Measurements from ENCODE around the gene MS4A10. TPM values are rescaled to one million over a fixed set of nuclear protein-coding genes. Genes with fewer than 3 reads are reported as not detected.

The MS4A10 gene
- total and polyA plus RNA-seq, 7 donors, result 0.03 TPM; not detected in 6

DNA sequence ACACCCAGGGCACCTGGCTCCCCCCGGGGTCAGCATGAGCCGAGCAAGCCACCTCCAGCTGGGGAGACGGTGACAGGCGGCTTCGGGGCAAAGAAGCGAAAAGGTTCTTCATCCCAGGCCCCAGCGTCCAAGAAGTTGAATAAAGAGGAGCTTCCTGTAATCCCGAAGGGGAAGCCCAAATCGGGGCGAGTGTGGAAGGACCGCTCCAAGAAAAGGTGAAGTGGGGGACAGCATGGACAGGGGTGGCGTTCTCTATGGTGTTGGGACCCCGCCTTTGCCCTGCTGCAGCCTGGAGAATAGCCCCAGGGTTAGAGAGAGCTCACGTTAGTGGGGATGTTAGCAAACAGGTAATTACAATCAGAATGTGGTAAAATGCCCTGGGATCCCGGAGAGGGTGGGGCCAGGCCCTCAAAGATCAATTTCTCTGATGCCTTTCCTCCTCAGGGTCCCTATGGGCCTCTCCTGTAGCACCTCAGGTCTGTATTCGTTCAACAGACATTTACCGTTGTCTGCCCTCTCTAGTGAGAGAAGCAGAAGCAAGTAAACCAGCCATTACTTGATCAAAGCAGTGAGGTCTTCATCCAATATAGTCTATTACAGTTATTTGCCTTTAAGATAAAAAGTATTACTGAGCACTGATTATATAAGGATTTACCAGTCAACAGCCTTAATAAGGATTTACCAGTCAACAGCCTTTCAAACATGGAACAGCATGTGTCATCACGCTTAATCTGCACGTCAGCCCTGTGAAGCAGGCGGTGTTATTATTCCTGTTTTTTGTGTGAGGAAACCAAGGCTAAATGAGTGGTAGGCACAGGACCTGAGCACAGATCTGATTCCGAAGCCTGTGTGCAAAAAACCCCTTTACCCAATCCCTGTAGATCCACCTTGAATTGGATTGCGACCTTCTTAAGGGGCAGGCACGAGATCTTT is 57.8 kb downstream of the MS4A10 start:
- H3K9me3 ChIP-seq, result no peaks in the 10 kb centered on the region
- no peaks in the 10 kb centered on the region for H3K27me3 ChIP-seq (ENCODE audit: insufficient read depth in 3 of 3, low read length in 2 of 3)
- DNase-seq, result peak in 1 of 2 donors; percentile 12
- no peak for ATAC-seq
- peaks cover 0 to 11% of the 10 kb centered on the region in 2 donors for H3K36me3 ChIP-seq (ENCODE audit: insufficient read depth in 1 of 2, low read depth in 1 of 2)
- TF ChIP-seq, protein P1, sequence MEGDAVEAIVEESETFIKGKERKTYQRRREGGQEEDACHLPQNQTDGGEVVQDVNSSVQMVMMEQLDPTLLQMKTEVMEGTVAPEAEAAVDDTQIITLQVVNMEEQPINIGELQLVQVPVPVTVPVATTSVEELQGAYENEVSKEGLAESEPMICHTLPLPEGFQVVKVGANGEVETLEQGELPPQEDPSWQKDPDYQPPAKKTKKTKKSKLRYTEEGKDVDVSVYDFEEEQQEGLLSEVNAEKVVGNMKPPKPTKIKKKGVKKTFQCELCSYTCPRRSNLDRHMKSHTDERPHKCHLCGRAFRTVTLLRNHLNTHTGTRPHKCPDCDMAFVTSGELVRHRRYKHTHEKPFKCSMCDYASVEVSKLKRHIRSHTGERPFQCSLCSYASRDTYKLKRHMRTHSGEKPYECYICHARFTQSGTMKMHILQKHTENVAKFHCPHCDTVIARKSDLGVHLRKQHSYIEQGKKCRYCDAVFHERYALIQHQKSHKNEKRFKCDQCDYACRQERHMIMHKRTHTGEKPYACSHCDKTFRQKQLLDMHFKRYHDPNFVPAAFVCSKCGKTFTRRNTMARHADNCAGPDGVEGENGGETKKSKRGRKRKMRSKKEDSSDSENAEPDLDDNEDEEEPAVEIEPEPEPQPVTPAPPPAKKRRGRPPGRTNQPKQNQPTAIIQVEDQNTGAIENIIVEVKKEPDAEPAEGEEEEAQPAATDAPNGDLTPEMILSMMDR (IDR thresholded peaks at IDR 0.05), result no peak
- intact Hi-C loops (cut with DNase I), result loop anchor here (2.0 to 10.0 kb wide), 3 partner anchors 59 to 322 kb away; partner anchors contain the start of gene VPS37C (in 1 of the 2)
- H3K27ac ChIP-seq, result peak overlapping the region; percentile 90
- H3K4me3 ChIP-seq, result peak overlapping the region; percentile 99
- peaks cover 28% of the 10 kb centered on the region for H3K4me1 ChIP-seq
- WGBS, 3 donors, result 10 to 11% (median 10%) methylated on average over 23 of the region's 23 CpGs

DNA sequence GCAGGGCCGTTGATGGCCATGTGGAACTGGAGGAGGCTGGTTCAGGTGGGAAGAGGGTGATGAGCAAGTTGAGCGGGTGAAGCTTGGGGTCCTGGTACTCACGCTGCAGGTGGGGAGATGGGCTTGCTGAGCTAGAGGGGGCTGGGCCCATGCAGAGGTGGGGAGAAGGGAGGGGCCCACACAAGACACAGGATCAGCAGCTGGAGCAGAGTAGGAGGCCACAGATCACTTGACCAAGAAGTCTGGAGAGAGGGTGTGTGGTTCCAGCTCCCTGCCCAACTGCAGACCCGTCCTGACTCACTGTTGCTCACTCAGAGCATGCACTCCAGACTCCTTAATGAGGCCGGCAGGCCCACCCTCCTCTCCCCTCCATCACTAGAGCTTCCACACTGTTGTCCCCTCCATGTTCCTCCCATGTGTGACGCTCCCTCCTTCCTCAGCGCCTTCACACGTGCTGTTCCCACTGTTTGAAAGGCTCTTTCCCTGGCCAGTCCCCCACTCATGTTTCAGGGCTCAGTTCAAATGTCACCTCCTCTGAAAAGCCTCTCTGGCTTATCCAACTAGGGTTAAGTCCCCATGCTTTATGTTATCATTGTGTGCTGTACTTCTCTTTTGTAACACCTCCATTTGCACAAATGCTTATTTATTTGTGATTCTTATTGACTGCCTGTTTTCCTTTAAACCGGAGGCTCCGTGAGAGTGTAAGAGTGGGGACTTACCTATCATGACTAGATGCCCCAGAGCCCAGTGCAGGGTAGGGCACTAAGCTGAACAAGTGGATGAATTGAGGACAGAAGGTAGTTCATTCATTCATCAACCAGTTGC is 59.1 kb downstream of the MS4A10 start:
- ATAC-seq (no peak), DNase-seq (peak in 1 of 2 donors; percentile 38)
- intact Hi-C loops (cut with DNase I), result loop anchor here (5.0 to 10.0 kb wide), 2 partner anchors 58 to 321 kb away; partner anchors contain the start of gene VPS37C (in 1 of the 2)
- Histone ChIP-seq H3K9me3 (no peaks in the 10 kb centered on the region), H3K27me3 (ENCODE audit: insufficient read depth in 3 of 3, low read length in 2 of 3) (no peaks in the 10 kb centered on the region), H3K4me3 (peak overlapping the region; percentile 99), H3K4me1 (peaks cover 28% of the 10 kb centered on the region), H3K36me3 (ENCODE audit: insufficient read depth in 1 of 2, low read depth in 1 of 2) (peaks cover 0 to 24% of the 10 kb centered on the region in 2 donors), H3K27ac (peak overlapping the region; percentile 41)
- TF ChIP-seq, protein P1 (IDR thresholded peaks at IDR 0.05), result no peak
- WGBS, 3 donors, result 42 to 55% (median 52%) methylated on average over 10 of the region's 10 CpGs

DNA sequence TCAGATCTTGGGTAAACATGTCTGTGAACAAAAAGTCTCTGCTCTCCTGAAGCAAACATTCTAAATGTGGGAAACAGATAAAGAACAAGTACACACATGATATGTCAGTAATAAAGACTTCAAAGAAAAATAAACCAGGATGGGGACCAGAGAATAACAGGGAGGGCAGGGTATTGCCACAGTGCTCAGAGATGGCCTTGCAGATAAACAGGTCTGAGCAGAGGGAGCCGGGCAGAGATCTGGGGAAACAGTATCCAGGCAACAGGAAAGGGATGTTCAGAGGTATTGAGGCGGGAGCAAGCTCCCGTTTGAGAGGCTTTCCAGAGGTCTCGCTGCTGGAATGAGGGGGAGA is 59.7 kb downstream of the MS4A10 start:
- peaks cover 0 to 30% of the 10 kb centered on the region in 2 donors for H3K36me3 ChIP-seq (ENCODE audit: insufficient read depth in 1 of 2, low read depth in 1 of 2)
- no peaks in the 10 kb centered on the region for H3K9me3 ChIP-seq
- intact Hi-C loops (cut with DNase I), result loop anchor here (5.0 to 10.0 kb wide), 2 partner anchors 57 to 320 kb away; partner anchors contain the start of gene VPS37C (in 1 of the 2)
- peaks cover 28% of the 10 kb centered on the region for H3K4me1 ChIP-seq
- H3K4me3 ChIP-seq, result peak overlapping the region; percentile 99
- TF ChIP-seq, protein P1 (IDR thresholded peaks at IDR 0.05), result no peak
- no peaks in the 10 kb centered on the region for H3K27me3 ChIP-seq (ENCODE audit: insufficient read depth in 3 of 3, low read length in 2 of 3)
- WGBS, 3 donors, result 43 to 54% (median 45%) methylated on average over 4 of the region's 4 CpGs
- DNase-seq (peak in 1 of 2 donors; percentile 22), ATAC-seq (no peak)
- no peak overlapping the region for H3K27ac ChIP-seq

DNA sequence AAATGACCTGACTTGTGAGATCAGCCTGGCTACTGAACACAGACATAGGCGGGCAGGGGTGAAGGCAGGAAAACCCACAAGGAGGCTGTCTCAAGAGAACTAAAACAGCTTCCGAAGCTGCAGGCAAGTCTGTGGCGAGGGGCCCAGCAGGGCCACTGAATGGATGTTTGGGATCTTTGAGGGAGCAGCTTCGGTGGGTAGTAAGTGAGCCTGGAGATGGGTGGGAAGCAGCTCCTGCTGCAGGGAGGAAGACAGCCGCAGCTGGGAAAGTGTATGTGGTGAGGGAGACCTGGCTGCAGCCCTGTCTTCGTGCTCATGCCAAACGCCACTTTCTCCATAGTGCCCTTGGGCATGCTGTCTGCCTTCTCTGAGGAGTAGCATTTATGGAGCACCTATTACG is 60.2 kb downstream of the MS4A10 start:
- TF ChIP-seq, protein P1 (IDR thresholded peaks at IDR 0.05), result no peak
- Histone ChIP-seq H3K4me1 (peaks cover 28% of the 10 kb centered on the region), H3K27me3 (ENCODE audit: insufficient read depth in 3 of 3, low read length in 2 of 3) (no peaks in the 10 kb centered on the region), H3K36me3 (ENCODE audit: insufficient read depth in 1 of 2, low read depth in 1 of 2) (peaks cover 2 to 35% of the 10 kb centered on the region in 2 donors), H3K27ac (no peak overlapping the region), H3K9me3 (no peaks in the 10 kb centered on the region), H3K4me3 (no peak overlapping the region)
- DNase-seq (no peak), ATAC-seq (no peak)
- intact Hi-C loops (cut with DNase I), result loop anchor here in 1 of 2 donors (10.0 kb wide), 1 partner anchor 319 kb away; the partner anchor contains the start of gene VPS37C
- WGBS, 3 donors, result 76 to 88% (median 79%) methylated on average over 8 of the region's 8 CpGs

Measured in psoas muscle (tissue), 8 donors.